ENCODE results near the gene SYNJ2. TPM values are rescaled to one million over a fixed set of nuclear protein-coding genes. Genes with fewer than 3 reads are reported as not detected.

SYNJ2 gene
- total and polyA plus RNA-seq, 2 experiments from 2014 or later = 2.8 to 5.6 TPM

DNA sequence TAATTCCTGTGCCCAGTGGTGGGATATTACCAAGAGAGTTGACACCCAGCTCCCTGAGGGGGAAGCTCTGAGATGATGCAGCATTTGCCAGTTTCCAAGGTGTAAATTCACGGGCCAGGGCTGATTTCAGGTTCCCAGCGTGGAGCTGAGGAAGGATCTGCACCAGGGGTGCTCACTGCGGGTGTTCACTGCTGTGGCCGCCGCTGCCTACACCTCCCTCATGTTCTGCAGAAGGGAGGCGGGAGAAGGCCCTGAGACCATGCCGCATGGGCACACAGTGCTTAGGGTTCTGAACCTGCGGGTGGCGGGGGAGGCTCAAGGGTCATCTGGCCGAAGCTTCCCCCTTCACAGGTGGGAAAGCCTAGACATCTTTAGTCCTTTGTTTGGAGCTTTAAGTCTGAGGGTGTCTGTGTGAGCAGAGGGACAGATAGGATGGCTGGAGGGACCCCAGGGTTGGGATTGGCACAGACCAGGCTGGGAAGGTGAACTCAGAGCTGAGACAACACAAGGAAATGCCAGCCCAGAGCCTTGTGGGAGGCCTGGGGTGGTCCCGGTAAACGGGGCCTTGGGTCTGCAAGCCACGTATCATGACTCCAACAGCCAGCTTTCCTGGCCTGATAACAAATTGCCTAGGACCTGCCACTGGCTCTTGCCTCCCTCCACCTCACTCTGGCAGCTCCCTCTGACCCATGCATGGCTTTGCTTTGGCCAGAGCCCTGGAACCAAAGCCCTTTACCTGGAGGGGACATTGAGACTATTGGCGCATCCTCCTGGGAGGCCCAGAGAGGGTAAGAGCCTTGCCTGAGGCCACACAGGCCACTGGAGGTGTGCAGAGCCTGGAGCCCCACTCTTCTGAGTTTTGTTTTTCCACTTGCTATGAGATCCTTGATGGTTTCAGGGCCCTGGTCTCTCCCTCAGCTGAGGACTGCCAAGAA lies 40.4 kb downstream of the SYNJ2 start:
- Mint-ChIP-seq H3K9me3 (no peaks in the 10 kb centered on the region), H3K36me3 (ENCODE audit: low read depth) (peaks cover 8% of the 10 kb centered on the region), H3K4me3 (no peak overlapping the region), H3K4me1 (peaks cover 20% of the 10 kb centered on the region), H3K27ac (0 out of 2 replicates have a peak overlapping the region, but pooled peaks have one; percentile 17), H3K27me3 (ENCODE audit: insufficient read depth, low read depth, poor library complexity) (peaks cover 21% of the 10 kb centered on the region)
- Histone ChIP-seq H3K4me3 (no peak overlapping the region), H3K27ac (ENCODE audit: low read depth) (no peak overlapping the region), H3K79me2 (replicated peaks; ENCODE audit: insufficient read depth) (no peaks in the 10 kb centered on the region), H3K4me1 (ENCODE audit: insufficient read depth) (no peaks in the 10 kb centered on the region; the same call in 1 of the 2 replicates), H2AFZ (no peak overlapping the region), H3F3A (replicated peaks; ENCODE audit: low read depth) (no peaks in the 10 kb centered on the region), H3K4me2 (no peak overlapping the region), H3K27me3 (ENCODE audit: insufficient read depth) (no peaks in the 10 kb centered on the region), H3K9me2 (ENCODE audit: insufficient read depth) (no peaks in the 10 kb centered on the region), H3K36me3 (ENCODE audit: insufficient read depth) (no peaks in the 10 kb centered on the region), H4K20me1 (replicated peaks; ENCODE audit: insufficient read depth) (no peaks in the 10 kb centered on the region)
- TF ChIP-seq NANOG (IDR thresholded peaks at IDR 0.05; ENCODE audit: borderline replicate concordance) (no peak), JUNB (IDR thresholded peaks at IDR 0.05; ENCODE audit: unreplicated experiment) (no peak), ZNF114 (CRISPR knock-in tag; IDR thresholded peaks at IDR 0.05) (no peak), CREB1 (CRISPR knock-in tag; IDR thresholded peaks at IDR 0.05; ENCODE audit: low read depth) (no peak), POLR2AphosphoS5 (IDR thresholded peaks at IDR 0.05; ENCODE audit: low read depth) (no peak), ETS1 (IDR thresholded peaks at IDR 0.05) (no peak), EZH2 (IDR thresholded peaks at IDR 0.05; ENCODE audit: low read depth, unreplicated experiment) (no peak), ZNF331 (CRISPR knock-in tag; IDR thresholded peaks at IDR 0.05; ENCODE audit: low read depth) (no peak), STAT1 (IDR thresholded peaks at IDR 0.05; ENCODE audit: unreplicated experiment) (no peak), EZH2phosphoT487 (IDR thresholded peaks at IDR 0.05; ENCODE audit: unreplicated experiment) (no peak), ZNF462 (CRISPR knock-in tag; IDR thresholded peaks at IDR 0.05) (no peak)
- TF ChIP-seq, protein P1, sequence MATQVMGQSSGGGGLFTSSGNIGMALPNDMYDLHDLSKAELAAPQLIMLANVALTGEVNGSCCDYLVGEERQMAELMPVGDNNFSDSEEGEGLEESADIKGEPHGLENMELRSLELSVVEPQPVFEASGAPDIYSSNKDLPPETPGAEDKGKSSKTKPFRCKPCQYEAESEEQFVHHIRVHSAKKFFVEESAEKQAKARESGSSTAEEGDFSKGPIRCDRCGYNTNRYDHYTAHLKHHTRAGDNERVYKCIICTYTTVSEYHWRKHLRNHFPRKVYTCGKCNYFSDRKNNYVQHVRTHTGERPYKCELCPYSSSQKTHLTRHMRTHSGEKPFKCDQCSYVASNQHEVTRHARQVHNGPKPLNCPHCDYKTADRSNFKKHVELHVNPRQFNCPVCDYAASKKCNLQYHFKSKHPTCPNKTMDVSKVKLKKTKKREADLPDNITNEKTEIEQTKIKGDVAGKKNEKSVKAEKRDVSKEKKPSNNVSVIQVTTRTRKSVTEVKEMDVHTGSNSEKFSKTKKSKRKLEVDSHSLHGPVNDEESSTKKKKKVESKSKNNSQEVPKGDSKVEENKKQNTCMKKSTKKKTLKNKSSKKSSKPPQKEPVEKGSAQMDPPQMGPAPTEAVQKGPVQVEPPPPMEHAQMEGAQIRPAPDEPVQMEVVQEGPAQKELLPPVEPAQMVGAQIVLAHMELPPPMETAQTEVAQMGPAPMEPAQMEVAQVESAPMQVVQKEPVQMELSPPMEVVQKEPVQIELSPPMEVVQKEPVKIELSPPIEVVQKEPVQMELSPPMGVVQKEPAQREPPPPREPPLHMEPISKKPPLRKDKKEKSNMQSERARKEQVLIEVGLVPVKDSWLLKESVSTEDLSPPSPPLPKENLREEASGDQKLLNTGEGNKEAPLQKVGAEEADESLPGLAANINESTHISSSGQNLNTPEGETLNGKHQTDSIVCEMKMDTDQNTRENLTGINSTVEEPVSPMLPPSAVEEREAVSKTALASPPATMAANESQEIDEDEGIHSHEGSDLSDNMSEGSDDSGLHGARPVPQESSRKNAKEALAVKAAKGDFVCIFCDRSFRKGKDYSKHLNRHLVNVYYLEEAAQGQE (IDR thresholded peaks at IDR 0.05; ENCODE audit: unreplicated experiment) = no peak
- TF ChIP-seq, protein P2, sequence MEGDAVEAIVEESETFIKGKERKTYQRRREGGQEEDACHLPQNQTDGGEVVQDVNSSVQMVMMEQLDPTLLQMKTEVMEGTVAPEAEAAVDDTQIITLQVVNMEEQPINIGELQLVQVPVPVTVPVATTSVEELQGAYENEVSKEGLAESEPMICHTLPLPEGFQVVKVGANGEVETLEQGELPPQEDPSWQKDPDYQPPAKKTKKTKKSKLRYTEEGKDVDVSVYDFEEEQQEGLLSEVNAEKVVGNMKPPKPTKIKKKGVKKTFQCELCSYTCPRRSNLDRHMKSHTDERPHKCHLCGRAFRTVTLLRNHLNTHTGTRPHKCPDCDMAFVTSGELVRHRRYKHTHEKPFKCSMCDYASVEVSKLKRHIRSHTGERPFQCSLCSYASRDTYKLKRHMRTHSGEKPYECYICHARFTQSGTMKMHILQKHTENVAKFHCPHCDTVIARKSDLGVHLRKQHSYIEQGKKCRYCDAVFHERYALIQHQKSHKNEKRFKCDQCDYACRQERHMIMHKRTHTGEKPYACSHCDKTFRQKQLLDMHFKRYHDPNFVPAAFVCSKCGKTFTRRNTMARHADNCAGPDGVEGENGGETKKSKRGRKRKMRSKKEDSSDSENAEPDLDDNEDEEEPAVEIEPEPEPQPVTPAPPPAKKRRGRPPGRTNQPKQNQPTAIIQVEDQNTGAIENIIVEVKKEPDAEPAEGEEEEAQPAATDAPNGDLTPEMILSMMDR (conservative IDR thresholded peaks at IDR 0.05; ENCODE audit: low read depth in 2 of 2) = no peak
- ATAC-seq (no peak), DNase-seq (ENCODE audit: low spot score) (no peak)

All from GM23338 (cell line).